ENCODE data around the gene RSAD2.
A peak's percentile ranks its signal among the peaks of the same experiment; 100 is the strongest.

The RSAD2 gene

DNA sequence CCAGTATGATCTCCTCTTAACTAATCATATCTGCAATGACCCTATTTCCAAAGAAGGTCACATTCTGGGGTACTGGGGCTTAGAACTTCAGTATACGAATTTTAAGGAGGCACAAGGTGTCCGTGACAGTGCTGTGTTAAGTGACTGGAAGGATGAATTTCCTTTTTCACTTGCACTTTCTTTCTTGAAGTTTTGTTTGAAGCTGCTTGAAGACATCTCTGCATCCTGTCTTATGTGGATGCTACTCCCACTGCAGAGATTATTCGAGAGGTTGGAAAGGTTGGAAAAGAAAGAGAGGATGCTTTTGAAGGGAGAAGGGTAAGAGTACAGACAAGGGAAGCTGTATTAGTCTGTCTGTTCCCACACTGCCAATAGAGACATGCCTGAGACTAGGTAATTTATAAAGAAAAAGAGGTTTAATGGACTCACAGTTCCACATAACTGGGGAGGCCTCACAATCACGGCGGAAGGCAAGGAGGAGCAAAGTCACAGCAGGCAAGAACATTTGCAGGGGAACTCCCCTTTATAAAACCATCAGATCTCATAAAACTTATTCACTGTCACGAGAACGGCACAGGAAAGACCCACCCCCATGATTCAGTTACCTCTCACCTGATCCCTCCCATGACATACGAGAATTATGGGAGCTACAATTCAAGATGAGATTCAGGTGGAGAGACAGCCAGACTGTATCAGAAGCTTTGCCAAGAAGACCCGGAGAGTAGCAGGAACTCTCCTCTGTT, 36.0 kb downstream of the RSAD2 start:
- no peak overlapping the region for H3K4me3 ChIP-seq (ENCODE audit: low read depth, low read length)
- TF ChIP-seq, protein P1, sequence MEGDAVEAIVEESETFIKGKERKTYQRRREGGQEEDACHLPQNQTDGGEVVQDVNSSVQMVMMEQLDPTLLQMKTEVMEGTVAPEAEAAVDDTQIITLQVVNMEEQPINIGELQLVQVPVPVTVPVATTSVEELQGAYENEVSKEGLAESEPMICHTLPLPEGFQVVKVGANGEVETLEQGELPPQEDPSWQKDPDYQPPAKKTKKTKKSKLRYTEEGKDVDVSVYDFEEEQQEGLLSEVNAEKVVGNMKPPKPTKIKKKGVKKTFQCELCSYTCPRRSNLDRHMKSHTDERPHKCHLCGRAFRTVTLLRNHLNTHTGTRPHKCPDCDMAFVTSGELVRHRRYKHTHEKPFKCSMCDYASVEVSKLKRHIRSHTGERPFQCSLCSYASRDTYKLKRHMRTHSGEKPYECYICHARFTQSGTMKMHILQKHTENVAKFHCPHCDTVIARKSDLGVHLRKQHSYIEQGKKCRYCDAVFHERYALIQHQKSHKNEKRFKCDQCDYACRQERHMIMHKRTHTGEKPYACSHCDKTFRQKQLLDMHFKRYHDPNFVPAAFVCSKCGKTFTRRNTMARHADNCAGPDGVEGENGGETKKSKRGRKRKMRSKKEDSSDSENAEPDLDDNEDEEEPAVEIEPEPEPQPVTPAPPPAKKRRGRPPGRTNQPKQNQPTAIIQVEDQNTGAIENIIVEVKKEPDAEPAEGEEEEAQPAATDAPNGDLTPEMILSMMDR (IDR thresholded peaks at IDR 0.05; ENCODE audit: borderline replicate concordance, insufficient read depth, low read depth, low read length) = no peak

DNA sequence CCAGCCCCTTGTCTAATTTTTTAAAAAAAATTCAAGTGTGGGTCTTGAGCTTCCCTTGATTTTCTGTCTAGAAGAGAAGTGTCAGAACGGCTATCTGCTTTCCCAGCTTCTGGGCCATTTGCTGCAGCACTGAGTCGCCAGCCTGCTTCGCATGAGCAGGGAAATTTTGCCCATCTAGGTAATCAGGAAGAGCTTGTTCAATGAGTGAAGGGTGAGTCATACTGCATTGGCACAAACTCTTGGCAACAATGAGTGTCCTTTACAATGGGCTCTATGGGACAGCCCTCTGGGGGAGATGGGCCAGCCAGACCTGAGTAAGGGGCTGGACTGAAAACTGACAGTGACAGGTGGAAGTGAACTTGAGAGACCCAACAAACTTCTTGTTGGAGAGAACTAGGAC, 37.3 kb downstream of the RSAD2 start:
- TF ChIP-seq, protein P1 (IDR thresholded peaks at IDR 0.05; ENCODE audit: borderline replicate concordance, insufficient read depth, low read depth, low read length) = no peak

DNA sequence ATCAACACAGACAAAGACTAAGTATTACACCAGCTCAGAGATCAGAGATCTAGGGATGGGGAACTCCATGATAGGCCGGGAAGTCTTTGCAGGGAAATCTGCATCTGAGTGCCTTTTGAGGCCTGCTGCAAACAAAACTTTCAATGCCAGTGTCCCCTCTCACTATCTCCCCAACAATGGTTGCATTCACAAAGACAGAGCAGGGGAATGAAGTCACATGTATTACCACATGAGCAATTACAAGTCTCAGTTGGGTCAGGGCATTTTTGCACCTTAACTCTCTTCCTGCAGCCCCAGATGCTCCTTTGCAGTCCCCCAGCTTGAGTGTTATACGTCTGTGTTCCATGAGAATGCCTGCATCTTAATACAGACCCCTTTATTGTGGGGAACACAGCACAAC, 37.8 kb downstream of the RSAD2 start:
- H3K4me3 ChIP-seq (ENCODE audit: low read depth, low read length) = no peak overlapping the region
- TF ChIP-seq, protein P1 (IDR thresholded peaks at IDR 0.05; ENCODE audit: borderline replicate concordance, insufficient read depth, low read depth, low read length) = no peak

More for the DNA sequence above, 37.3 kb downstream of the RSAD2 start:
- H3K4me3 ChIP-seq (ENCODE audit: low read depth, low read length) = no peak overlapping the region

GRCh38 chr2:6916224-6916623, 38.6 kb downstream of the RSAD2 start:
- TF ChIP-seq, protein P1 (IDR thresholded peaks at IDR 0.05; ENCODE audit: borderline replicate concordance, insufficient read depth, low read depth, low read length) = no peak
- no peak overlapping the region for H3K4me3 ChIP-seq (ENCODE audit: low read depth, low read length)

DNA sequence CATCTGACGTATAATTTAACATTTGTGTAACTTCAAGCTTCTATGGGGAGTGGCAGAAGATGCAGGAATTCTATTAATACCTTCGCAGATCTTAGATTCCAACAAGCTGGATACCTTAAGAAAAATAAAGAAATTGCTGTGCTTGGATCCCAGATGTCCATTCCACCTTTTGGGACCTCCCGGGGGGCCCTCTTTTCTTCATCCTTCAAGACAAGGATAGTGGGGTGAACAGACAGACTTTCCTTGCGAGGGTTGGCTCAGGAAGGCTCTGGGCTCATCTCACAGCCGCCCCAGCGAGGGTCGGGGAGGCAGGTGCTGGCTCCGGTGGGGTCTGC, 39.1 kb downstream of the RSAD2 start:
- TF ChIP-seq, protein P1 (IDR thresholded peaks at IDR 0.05; ENCODE audit: borderline replicate concordance, insufficient read depth, low read depth, low read length) = no peak
- no peak overlapping the region for H3K4me3 ChIP-seq (ENCODE audit: low read depth, low read length)

DNA sequence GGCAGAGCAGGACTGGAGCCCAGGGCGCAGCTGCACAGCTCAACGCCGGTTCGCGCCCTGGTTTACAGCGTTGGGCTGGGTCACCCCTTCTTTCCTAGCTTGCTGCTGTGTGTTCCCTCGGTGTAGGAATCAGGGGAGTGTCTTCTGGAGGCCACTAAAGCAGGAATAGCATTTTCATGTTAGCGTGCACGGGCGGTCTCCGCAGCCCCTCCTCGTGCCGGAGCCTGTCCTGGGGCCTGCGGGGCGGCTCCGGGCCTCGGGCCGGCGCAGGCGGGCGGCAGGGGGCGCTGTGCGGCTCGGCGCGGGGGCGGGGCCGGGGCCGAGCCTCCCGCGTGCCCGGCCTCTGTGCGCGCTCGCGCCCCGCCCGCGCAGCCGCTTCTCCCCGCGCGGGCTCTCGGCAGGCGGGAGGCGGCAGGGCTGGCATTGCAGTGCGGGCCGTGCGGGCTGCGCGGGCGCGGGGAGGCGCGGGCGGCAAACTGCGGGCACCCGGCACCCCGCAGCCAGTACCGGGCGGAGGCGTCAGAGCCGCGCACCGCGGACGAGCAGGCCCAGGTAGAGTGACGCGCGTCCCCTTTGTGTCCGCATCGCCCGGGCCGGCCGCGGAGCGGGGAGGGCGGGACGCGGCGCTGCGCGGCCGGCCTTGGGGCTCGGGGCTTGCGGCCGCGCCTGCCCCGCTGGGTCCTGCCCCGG, 39.6 kb downstream of the RSAD2 start, which contains the start of gene RNF144A:
TSS of gene RNF144A (plus strand) at position 342 of the 690 bp plus-strand sequence. CDS start 79,515 bp downstream, outside the sequence.
- TF ChIP-seq, protein P1 (IDR thresholded peaks at IDR 0.05; ENCODE audit: borderline replicate concordance, insufficient read depth, low read depth, low read length) = peak; percentile 74
- peak within 1 kb of the TSS; percentile 70 for H3K4me3 ChIP-seq (ENCODE audit: low read depth, low read length)

Measured in GM12875 (cell line).